Neural cell (in vitro differentiated cells): Measurements from ENCODE around the gene DUSP28. TPM values are rescaled to one million over a fixed set of nuclear protein-coding genes. Genes with fewer than 3 reads are reported as not detected.

Experiments
- H2AFZ ChIP-seq: fragments of 200-600, 300-800 bp; sonication (generic), shearing (Covaris generic); 2 replicates; pipeline ENCODE4 v1.6.0; 2014; ENCODE audit warnings: low read depth, mild to moderate bottlenecking, antibody characterized with exemption, low read length, moderate library complexity
- H3F3A ChIP-seq: fragments of 200-600 bp; shearing (Covaris generic); 2 replicates; pipeline ENCODE4 v1.6.1; 2016; ENCODE audit warnings: mild to moderate bottlenecking, moderate library complexity, mixed read lengths, antibody characterized with exemption, low read length; ENCODE audit not compliant: insufficient read depth, poor library complexity, severe bottlenecking
- H3K27ac ChIP-seq: fragments of 200-600, 300-800 bp; sonication (generic), shearing (Covaris generic); 2 replicates; pipeline ENCODE4 v1.5.1; 2014; ENCODE audit warnings: mild to moderate bottlenecking, low read length, moderate library complexity
- H3K27me3 ChIP-seq: fragments of 300-800, 200-600 bp; sonication (generic), shearing (Covaris generic); 2 replicates; pipeline ENCODE4 v1.6.0; 2014; ENCODE audit warnings: mild to moderate bottlenecking, low read depth, low read length, moderate library complexity; ENCODE audit not compliant: insufficient read depth
- H3K36me3 ChIP-seq: fragments of 300-800, 200-600 bp; sonication (generic), shearing (Covaris generic); 2 replicates; pipeline ENCODE4 v1.5.1; 2014; ENCODE audit warnings: mild to moderate bottlenecking, antibody characterized with exemption, low read length, moderate library complexity; ENCODE audit not compliant: insufficient read depth
- H3K4me2 ChIP-seq: fragments of 300-800, 200-600 bp; sonication (generic), shearing (Covaris generic); 2 replicates; pipeline ENCODE4 v1.6.0; 2014; ENCODE audit warnings: mild to moderate bottlenecking, low read length
- H3K4me3 ChIP-seq: fragments of 300-800, 200-600 bp; sonication (generic), shearing (Covaris generic); 2 replicates; pipeline ENCODE4 v1.5.1; 2014; ENCODE audit warnings: mild to moderate bottlenecking, low read length, moderate library complexity
- H3K79me2 ChIP-seq: fragments of 200-600 bp; shearing (Covaris generic); replicated peaks from 2 replicates; pipeline ENCODE4 v1.6.0; 2014; ENCODE audit warnings: mild to moderate bottlenecking, low read length, moderate library complexity; ENCODE audit not compliant: insufficient read depth
- H3K9ac ChIP-seq: fragments of 300-800, 200-600 bp; sonication (generic), shearing (Covaris generic); 2 replicates; pipeline ENCODE4 v1.6.1; 2016; ENCODE audit warnings: mild to moderate bottlenecking, low read length, mixed read lengths
- H3K9me2 ChIP-seq: fragments of 200-600 bp; shearing (Covaris generic); 2 replicates; pipeline ENCODE4 v1.6.1; 2016; ENCODE audit warnings: mild to moderate bottlenecking, low read length, mixed read lengths; ENCODE audit not compliant: insufficient read depth
- H3K9me3 ChIP-seq: fragments of 200-600, 300-800 bp; sonication (generic), shearing (Covaris generic); 2 replicates; pipeline ENCODE4 v1.6.1; 2016; ENCODE audit warnings: mild to moderate bottlenecking, mixed run types, low read length, moderate library complexity, mixed read lengths
- H4K20me1 ChIP-seq: fragments of 200-600 bp; shearing (Covaris generic); 2 replicates; pipeline ENCODE4 v1.6.1; 2016; ENCODE audit warnings: mild to moderate bottlenecking, mixed run types; ENCODE audit not compliant: insufficient read depth
- EP300 ChIP-seq: fragments of 450-650 bp; conservative IDR thresholded peaks from 2 replicates; pipeline ENCODE4 v1.6.1; 2014; ENCODE audit warnings: antibody characterized with exemption, mild to moderate bottlenecking, moderate library complexity; ENCODE audit not compliant: poor library complexity, severe bottlenecking
- EZH2 ChIP-seq: fragments of 200-600, 300-800 bp; shearing (Covaris generic), sonication (generic); IDR thresholded peaks from 2 replicates; pipeline ENCODE4 v1.6.1; 2014; ENCODE audit warnings: antibody characterized with exemption, low read length, borderline replicate concordance, mild to moderate bottlenecking; ENCODE audit not compliant: insufficient read depth, poor library complexity, severe bottlenecking
- MXI1 ChIP-seq: fragments of 450-650 bp; conservative IDR thresholded peaks from 2 replicates; pipeline ENCODE4 v1.6.1; 2014; ENCODE audit warnings: antibody characterized with exemption, mild to moderate bottlenecking; ENCODE audit not compliant: poor library complexity, severe bottlenecking
- POLR2AphosphoS5 ChIP-seq: IDR thresholded peaks from 2 replicates; pipeline ENCODE4 v1.6.1; 2012
- RAD21 ChIP-seq: fragments of 450-650 bp; conservative IDR thresholded peaks from 2 replicates; pipeline ENCODE4 v1.6.1; 2014; ENCODE audit warnings: antibody characterized with exemption, mild to moderate bottlenecking, moderate library complexity
- SMC3 ChIP-seq: fragments of 450-650 bp; conservative IDR thresholded peaks from 2 replicates; pipeline ENCODE4 v1.6.1; 2014; ENCODE audit warnings: antibody characterized with exemption, mild to moderate bottlenecking, moderate library complexity; ENCODE audit not compliant: poor library complexity
- TAF1 ChIP-seq: IDR thresholded peaks from 2 replicates; pipeline ENCODE4 v1.6.1; 2012; ENCODE audit warnings: low read depth
- polyA plus RNA-seq: library from polyadenylated mRNA; depleted of rRNA; stranded (reverse); fragments of >200 nt; gene quantifications from 2 replicates; pipeline ENCODE4 v1.2.3, GENCODE V29; 2014
- TF ChIP-seq, protein P1 (sequence below): fragments of 450-650 bp; IDR thresholded peaks from 2 replicates; pipeline ENCODE4 v1.5.1; 2014; ENCODE audit warnings: antibody characterized with exemption, mild to moderate bottlenecking, moderate library complexity; ENCODE audit not compliant: poor library complexity, severe bottlenecking
- TF ChIP-seq, protein P2 (sequence below): IDR thresholded peaks from 2 replicates; pipeline ENCODE4 v1.6.1; 2012; ENCODE audit warnings: borderline replicate concordance

Gene DUSP28
- polyA plus RNA-seq, 1 donor from 2014 or later: 26.6 TPM

DNA sequence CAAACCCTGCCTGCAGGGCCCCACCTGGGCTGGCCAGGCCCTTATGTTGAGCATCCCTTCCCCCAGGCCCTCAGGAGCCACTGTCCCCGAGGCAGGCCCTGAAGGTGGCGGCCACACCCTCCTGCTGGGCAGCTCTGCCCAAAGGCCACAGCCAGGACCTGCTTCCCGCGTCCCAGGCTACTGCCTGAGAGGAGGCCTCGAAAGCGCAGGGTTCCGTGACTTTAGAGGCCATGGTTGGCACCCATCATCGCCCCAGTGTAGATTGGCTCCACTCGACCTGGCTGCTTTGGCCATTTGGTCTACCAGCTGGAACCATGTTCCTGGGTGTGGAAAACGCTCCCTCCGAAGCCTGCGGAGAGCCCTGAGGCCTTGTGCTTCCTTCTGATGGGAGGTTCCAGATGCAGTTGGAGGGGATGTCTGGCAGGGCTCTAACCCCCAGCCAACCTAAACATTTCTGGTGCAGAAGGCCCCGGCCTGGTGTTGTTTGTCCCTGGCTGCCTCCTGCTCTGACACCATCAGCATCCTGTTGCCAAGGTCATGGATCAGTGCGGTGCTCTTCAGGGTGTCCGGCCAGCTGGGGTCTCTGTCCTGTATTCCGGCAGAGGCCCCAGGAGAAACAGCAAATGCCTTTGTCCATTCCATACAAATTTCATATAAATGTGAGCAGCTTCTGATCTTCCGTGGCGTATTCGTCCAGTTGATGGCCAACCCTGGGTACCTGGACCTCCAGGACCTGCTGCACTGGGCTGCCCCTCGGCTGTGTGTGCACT is 41.1 kb downstream of the DUSP28 start:
- Histone ChIP-seq H2AFZ (no peak overlapping the region), H3K9me3 (no peaks in the 10 kb centered on the region), H3K4me2 (no peak overlapping the region), H4K20me1 (no peaks in the 10 kb centered on the region), H3K79me2 (no peaks in the 10 kb centered on the region), H3K4me3 (no peak overlapping the region), H3F3A (no peaks in the 10 kb centered on the region), H3K27me3 (no peaks in the 10 kb centered on the region), H3K9ac (no peak overlapping the region), H3K9me2 (no peaks in the 10 kb centered on the region), H3K36me3 (no peaks in the 10 kb centered on the region), H3K27ac (no peak overlapping the region)
- TF ChIP-seq RAD21 (no peak), POLR2AphosphoS5 (no peak), EP300 (no peak), SMC3 (no peak), MXI1 (no peak), EZH2 (no peak), TAF1 (no peak)
- TF ChIP-seq, protein P1, sequence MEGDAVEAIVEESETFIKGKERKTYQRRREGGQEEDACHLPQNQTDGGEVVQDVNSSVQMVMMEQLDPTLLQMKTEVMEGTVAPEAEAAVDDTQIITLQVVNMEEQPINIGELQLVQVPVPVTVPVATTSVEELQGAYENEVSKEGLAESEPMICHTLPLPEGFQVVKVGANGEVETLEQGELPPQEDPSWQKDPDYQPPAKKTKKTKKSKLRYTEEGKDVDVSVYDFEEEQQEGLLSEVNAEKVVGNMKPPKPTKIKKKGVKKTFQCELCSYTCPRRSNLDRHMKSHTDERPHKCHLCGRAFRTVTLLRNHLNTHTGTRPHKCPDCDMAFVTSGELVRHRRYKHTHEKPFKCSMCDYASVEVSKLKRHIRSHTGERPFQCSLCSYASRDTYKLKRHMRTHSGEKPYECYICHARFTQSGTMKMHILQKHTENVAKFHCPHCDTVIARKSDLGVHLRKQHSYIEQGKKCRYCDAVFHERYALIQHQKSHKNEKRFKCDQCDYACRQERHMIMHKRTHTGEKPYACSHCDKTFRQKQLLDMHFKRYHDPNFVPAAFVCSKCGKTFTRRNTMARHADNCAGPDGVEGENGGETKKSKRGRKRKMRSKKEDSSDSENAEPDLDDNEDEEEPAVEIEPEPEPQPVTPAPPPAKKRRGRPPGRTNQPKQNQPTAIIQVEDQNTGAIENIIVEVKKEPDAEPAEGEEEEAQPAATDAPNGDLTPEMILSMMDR: no peak
- TF ChIP-seq, protein P2, sequence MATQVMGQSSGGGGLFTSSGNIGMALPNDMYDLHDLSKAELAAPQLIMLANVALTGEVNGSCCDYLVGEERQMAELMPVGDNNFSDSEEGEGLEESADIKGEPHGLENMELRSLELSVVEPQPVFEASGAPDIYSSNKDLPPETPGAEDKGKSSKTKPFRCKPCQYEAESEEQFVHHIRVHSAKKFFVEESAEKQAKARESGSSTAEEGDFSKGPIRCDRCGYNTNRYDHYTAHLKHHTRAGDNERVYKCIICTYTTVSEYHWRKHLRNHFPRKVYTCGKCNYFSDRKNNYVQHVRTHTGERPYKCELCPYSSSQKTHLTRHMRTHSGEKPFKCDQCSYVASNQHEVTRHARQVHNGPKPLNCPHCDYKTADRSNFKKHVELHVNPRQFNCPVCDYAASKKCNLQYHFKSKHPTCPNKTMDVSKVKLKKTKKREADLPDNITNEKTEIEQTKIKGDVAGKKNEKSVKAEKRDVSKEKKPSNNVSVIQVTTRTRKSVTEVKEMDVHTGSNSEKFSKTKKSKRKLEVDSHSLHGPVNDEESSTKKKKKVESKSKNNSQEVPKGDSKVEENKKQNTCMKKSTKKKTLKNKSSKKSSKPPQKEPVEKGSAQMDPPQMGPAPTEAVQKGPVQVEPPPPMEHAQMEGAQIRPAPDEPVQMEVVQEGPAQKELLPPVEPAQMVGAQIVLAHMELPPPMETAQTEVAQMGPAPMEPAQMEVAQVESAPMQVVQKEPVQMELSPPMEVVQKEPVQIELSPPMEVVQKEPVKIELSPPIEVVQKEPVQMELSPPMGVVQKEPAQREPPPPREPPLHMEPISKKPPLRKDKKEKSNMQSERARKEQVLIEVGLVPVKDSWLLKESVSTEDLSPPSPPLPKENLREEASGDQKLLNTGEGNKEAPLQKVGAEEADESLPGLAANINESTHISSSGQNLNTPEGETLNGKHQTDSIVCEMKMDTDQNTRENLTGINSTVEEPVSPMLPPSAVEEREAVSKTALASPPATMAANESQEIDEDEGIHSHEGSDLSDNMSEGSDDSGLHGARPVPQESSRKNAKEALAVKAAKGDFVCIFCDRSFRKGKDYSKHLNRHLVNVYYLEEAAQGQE: no peak

DNA sequence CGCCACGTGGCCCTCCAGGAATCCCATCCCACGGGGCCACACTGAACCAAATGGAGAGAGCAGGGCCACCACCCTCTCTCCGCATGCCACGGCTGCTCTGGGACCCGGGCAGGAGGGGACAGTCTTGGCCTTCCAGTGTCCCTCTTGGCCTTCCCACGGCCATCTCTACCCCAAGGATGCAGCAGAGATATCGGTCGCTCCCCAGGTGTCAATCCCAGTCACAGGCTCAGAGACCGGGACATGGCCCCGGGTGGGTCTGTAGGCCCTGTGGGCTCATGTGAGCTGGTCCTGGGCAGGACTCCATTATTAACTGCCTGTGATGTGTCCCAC is 41.6 kb downstream of the DUSP28 start:
- no peaks in the 10 kb centered on the region for H3K36me3 ChIP-seq
- H3F3A ChIP-seq: no peaks in the 10 kb centered on the region
- H3K9ac ChIP-seq: no peak overlapping the region
- no peak overlapping the region for H2AFZ ChIP-seq
- no peaks in the 10 kb centered on the region for H4K20me1 ChIP-seq
- H3K9me3 ChIP-seq: no peaks in the 10 kb centered on the region
- no peak overlapping the region for H3K4me3 ChIP-seq
- TF ChIP-seq EZH2 (no peak), SMC3 (no peak), EP300 (no peak), POLR2AphosphoS5 (no peak), RAD21 (no peak), TAF1 (no peak), MXI1 (no peak)
- TF ChIP-seq, protein P2: no peak
- TF ChIP-seq, protein P1: no peak
- no peaks in the 10 kb centered on the region for H3K27me3 ChIP-seq
- H3K9me2 ChIP-seq: no peaks in the 10 kb centered on the region
- H3K79me2 ChIP-seq: no peaks in the 10 kb centered on the region
- no peak overlapping the region for H3K27ac ChIP-seq
- H3K4me2 ChIP-seq: no peak overlapping the region
